CD4-positive, CD25-positive, alpha-beta regulatory T cell (primary cell): ENCODE data around the gene TTF1. TPM values are rescaled to one million over a fixed set of nuclear protein-coding genes. Genes with fewer than 3 reads are reported as not detected.

Experiments used
- ATAC-seq, 2 donors: fragments of 150-1000 bp; cut with Tn5 transposase; one replicate each; pipeline ENCODE4 v1.10.0; 2021; ENCODE audit warnings: low read depth in 2 of 2, moderate number of reproducible peaks in 2 of 2, moderate library complexity in 1 of 2
- DNase-seq, 3 donors: peaks; one replicate each; pipeline versions ENCODE4 v3.0.0 to v3.0.0-alpha.2; 2012 to 2022; ENCODE audit warnings: mixed read lengths in 1 of 3
- H3K27ac ChIP-seq: one replicate; pipeline ENCODE4 v1.7.0; 2013; ENCODE audit warnings: mild to moderate bottlenecking, low read length; ENCODE audit not compliant: insufficient read depth, poor library complexity, severe bottlenecking
- H3K27me3 ChIP-seq: one replicate; pipeline ENCODE4 v1.7.0; 2013; ENCODE audit warnings: low read length; ENCODE audit not compliant: control insufficient read depth, insufficient read depth
- H3K36me3 ChIP-seq: one replicate; pipeline ENCODE4 v1.7.0; 2013; ENCODE audit warnings: mild to moderate bottlenecking, low read length, moderate library complexity; ENCODE audit not compliant: control insufficient read depth, insufficient read depth
- H3K4me1 ChIP-seq: 2 replicates; pipeline ENCODE4 v1.7.0; 2013; ENCODE audit warnings: mild to moderate bottlenecking, low read length; ENCODE audit not compliant: insufficient read depth, control insufficient read depth, poor library complexity, severe bottlenecking
- H3K4me3 ChIP-seq: one replicate; pipeline ENCODE4 v1.7.0; 2013; ENCODE audit warnings: low read depth, mild to moderate bottlenecking, low read length, moderate library complexity
- H3K9me3 ChIP-seq, 2 experiments: 1 replicate in 1 of 2; 2 replicates in 1 of 2; pipeline ENCODE4 v1.7.0; 2013; ENCODE audit warnings: low read length in 2 of 2, mild to moderate bottlenecking in 1 of 2, moderate library complexity in 1 of 2; ENCODE audit not compliant: control insufficient read depth in 2 of 2
- H3K27ac Mint-ChIP-seq, 3 donors: one replicate each; pipeline ENCODE4 v1.8.0; 2020 to 2022; ENCODE audit warnings: mild to moderate bottlenecking in 3 of 3, mixed read lengths in 3 of 3, moderate library complexity in 2 of 3
- H3K27me3 Mint-ChIP-seq: one replicate; pipeline ENCODE4 v1.8.0; 2022; ENCODE audit warnings: mild to moderate bottlenecking, mixed read lengths
- H3K36me3 Mint-ChIP-seq: one replicate; pipeline ENCODE4 v1.8.0; 2020; ENCODE audit warnings: mixed read lengths
- H3K4me1 Mint-ChIP-seq, 4 donors: one replicate each; pipeline ENCODE4 v1.8.0; 2020 to 2022; ENCODE audit warnings: mixed read lengths in 4 of 4, mild to moderate bottlenecking in 1 of 4
- H3K4me3 Mint-ChIP-seq, 4 donors: one replicate each; pipeline ENCODE4 v1.8.0; 2020 to 2022; ENCODE audit warnings: mild to moderate bottlenecking in 4 of 4, mixed read lengths in 4 of 4, moderate library complexity in 3 of 4
- H3K9me3 Mint-ChIP-seq, 7 donors: one replicate each; pipeline ENCODE4 v1.8.0; 2020 to 2022; ENCODE audit warnings: mixed read lengths in 7 of 7, mild to moderate bottlenecking in 3 of 7, moderate library complexity in 2 of 7
- polyA plus RNA-seq, 4 donors: library from polyadenylated mRNA; unstranded; fragments of 300-500 nt; fragmentation: Illumina TruSeq; gene quantifications; one replicate each; pipeline ENCODE4 v1.2.3, GENCODE V29; 2021
- total RNA-seq: library from RNA; stranded (reverse); gene quantifications from one replicate; pipeline ENCODE4 v1.2.3, GENCODE V29; 2022

Gene TTF1
- total and polyA plus RNA-seq, 5 donors from 2014 or later: 5.1 to 16.9 (median 6.3) TPM

DNA sequence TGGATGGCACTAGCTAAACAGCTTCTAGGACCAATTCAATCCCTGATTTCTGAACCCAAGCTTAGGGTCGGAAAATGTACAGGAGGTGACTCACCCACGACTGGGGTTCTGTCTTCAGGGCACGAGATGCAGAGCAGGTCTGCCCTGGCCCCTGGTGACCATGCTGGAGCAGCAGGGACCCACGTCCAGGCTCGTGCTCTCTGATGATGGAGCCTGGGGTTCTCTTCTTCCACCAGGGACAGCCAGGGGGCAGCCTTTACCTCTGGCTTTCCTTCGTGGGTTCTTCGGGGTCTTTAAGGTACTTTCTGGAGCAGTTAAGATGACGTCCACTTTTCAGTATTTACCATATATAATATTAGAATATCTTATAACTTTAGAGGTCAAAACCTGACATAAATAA lies 5.4 kb upstream of the TTF1 start:
- Histone ChIP-seq H3K27ac (no peak overlapping the region), H3K9me3 (no peaks in the 10 kb centered on the region), H3K4me1 (peaks cover 32% of the 10 kb centered on the region), H3K36me3 (no peaks in the 10 kb centered on the region), H3K4me3 (no peak overlapping the region), H3K27me3 (peaks cover 38% of the 10 kb centered on the region)
- Mint-ChIP-seq H3K9me3 (no peaks in the 10 kb centered on the region), H3K27ac (no peak overlapping the region), H3K27me3 (peaks cover 71% of the 10 kb centered on the region), H3K36me3 (no peaks in the 10 kb centered on the region), H3K4me1 (peaks cover 5 to 32% (median 20%) of the 10 kb centered on the region in 4 donors), H3K4me3 (peak overlapping the region in 2 of 4 donors; percentile 28 to 87)
- ATAC-seq (no peak), DNase-seq (peak in 1 of 3 donors; percentile 22)

DNA sequence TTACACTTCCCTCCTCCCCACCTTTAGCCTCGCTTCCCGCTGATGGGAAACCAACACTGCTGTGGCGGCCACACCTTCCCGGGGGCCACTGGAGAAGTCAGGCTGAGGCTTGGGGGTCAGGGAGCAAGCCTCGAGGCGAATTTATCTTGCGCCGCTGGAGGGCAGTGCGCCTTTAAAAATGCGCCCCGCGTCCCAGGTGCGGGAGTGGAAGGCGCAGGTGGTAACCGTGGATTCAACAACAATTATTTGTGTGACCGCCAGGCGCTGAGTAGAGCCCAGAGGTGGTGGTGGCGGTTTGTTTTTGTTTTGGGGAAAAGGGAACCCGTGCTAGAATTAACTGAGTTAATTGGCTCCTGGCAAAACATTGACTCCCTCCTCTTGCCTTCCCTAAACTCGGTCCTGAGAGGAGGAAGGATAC lies 4.5 kb upstream of the TTF1 start:
- Mint-ChIP-seq H3K4me3 (peak overlapping the region; percentile 76 to 87 (median 80)), H3K36me3 (peaks cover 4% of the 10 kb centered on the region), H3K27ac (peak overlapping the region in 1 of 3 donors; percentile 47), H3K9me3 (no peaks in the 10 kb centered on the region), H3K4me1 (peaks cover 10 to 41% (median 25%) of the 10 kb centered on the region in 4 donors), H3K27me3 (peaks cover 73% of the 10 kb centered on the region)
- Histone ChIP-seq H3K27ac (no peak overlapping the region), H3K27me3 (peaks cover 38% of the 10 kb centered on the region), H3K4me3 (peak overlapping the region; percentile 69), H3K9me3 (no peaks in the 10 kb centered on the region), H3K36me3 (no peaks in the 10 kb centered on the region), H3K4me1 (peaks cover 37% of the 10 kb centered on the region)
- ATAC-seq: peak; percentile 38 to 44
- DNase-seq: peak; percentile 52 to 78 (median 69)

DNA sequence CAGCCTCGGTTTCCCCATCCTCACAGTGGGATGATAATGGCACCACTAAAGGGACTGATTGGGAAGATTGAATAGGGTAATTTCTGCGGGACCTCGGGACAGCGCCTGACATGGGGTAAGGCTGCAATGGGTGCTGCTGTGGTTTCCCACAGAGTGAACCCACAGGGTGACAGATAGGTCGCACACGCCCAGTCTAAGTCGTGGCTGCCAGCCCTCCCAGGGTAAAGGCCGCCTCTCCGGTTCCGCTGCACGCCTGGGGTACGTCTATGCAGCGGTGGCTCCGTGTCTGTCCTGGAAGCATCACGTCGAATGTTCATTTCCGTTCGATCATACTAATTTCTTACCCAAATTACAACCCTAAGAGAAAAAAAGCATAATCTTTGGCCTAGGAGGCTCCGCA lies 4.0 kb upstream of the TTF1 start:
- H3K27me3 ChIP-seq: peaks cover 38% of the 10 kb centered on the region
- H3K9me3 Mint-ChIP-seq: no peaks in the 10 kb centered on the region
- peaks cover 42% of the 10 kb centered on the region for H3K4me1 ChIP-seq
- H3K4me1 Mint-ChIP-seq: peaks cover 13 to 45% (median 30%) of the 10 kb centered on the region in 4 donors
- peak in 2 of 3 donors; percentile 24 to 46 for DNase-seq
- H3K36me3 Mint-ChIP-seq: peaks cover 4% of the 10 kb centered on the region
- no peaks in the 10 kb centered on the region for H3K9me3 ChIP-seq
- H3K27ac ChIP-seq: no peak overlapping the region
- peaks cover 69% of the 10 kb centered on the region for H3K27me3 Mint-ChIP-seq
- H3K4me3 ChIP-seq: peak overlapping the region; percentile 69
- H3K4me3 Mint-ChIP-seq: peak overlapping the region; percentile 76 to 87 (median 80)
- no peaks in the 10 kb centered on the region for H3K36me3 ChIP-seq
- ATAC-seq: peak in 1 of 2 donors; percentile 10
- H3K27ac Mint-ChIP-seq: peak overlapping the region in 2 of 3 donors; percentile 18 to 47

DNA sequence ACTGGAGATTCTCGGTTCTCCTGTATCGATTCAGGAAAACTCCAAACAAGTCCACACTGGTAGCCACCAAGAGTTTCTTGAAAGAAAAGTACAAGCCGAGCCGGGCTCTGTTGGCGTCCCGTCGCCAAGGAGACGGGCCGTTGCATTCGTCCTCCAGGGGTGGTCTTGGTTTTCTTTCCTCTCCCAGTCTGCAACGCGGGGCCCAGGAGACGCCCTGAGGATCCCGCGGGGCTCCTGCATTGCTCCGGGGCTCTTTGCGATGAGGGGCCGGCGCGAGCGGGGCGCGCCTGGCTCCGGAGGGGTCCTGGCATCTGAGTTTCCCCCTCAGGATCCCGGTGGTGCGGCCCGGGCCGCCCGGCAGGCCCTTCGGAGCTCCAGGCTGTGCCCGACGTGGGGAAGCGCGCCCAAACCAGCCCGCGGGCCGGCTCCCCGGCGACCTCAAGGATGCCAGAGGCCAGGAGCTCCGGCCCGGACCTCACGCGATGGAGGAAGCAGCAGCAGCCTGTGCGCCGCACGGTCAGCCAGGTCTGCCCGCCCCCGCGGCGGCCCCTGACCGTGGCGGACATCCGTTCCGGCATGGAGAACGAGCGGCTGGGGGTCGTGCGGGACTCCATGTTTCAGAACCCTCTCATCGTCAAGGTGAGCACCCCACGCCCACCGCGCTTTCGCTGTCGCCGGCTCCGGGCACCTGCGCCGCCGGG lies 3.3 kb upstream of the TTF1 start, which contains the start of gene CFAP77:
TSS of gene CFAP77 (plus strand) at position 384 of the 701 bp plus-strand sequence. CDS start at position 445, 61 bp downstream.
- Histone ChIP-seq H3K36me3 (no peaks in the 10 kb centered on the region), H3K27me3 (peaks cover 36% of the 10 kb centered on the region), H3K4me3 (peak within 1 kb of the TSS; percentile 69), H3K9me3 (no peaks in the 10 kb centered on the region), H3K4me1 (peaks cover 48% of the 10 kb centered on the region), H3K27ac (no peak within 1 kb of the TSS)
- ATAC-seq: no peak
- peaks cover 4% of the 10 kb centered on the region for H3K36me3 Mint-ChIP-seq
- H3K4me1 Mint-ChIP-seq: peaks cover 18 to 52% (median 35%) of the 10 kb centered on the region in 4 donors
- H3K4me3 Mint-ChIP-seq: peak within 1 kb of the TSS; percentile 76 to 87 (median 80)
- H3K9me3 Mint-ChIP-seq: no peaks in the 10 kb centered on the region
- peaks cover 62% of the 10 kb centered on the region for H3K27me3 Mint-ChIP-seq
- peak; percentile 16 to 54 (median 45) for DNase-seq
- peak within 1 kb of the TSS in 2 of 3 donors; percentile 18 to 47 for H3K27ac Mint-ChIP-seq

DNA sequence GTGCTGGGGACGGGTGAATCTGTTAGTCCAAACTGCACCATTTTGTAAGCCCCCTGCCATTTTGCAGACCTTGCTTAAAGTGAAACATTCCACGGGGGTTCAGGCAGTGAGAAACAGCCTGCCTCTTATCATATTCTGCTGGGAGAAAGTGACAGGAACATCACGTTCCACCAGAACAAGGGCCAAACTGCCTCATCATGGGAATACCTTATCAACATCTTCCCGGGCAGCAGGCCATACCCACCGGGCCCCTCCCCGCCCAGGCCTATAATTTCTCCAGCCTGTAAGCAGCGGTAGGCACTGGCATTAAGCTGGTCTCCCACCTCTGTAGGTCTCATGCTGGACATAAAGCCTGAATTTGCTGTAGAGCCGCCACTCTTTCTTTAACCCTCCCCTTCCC lies 1.9 kb upstream of the TTF1 start:
- H3K27me3 Mint-ChIP-seq: peaks cover 47% of the 10 kb centered on the region
- H3K9me3 Mint-ChIP-seq: no peaks in the 10 kb centered on the region

DNA sequence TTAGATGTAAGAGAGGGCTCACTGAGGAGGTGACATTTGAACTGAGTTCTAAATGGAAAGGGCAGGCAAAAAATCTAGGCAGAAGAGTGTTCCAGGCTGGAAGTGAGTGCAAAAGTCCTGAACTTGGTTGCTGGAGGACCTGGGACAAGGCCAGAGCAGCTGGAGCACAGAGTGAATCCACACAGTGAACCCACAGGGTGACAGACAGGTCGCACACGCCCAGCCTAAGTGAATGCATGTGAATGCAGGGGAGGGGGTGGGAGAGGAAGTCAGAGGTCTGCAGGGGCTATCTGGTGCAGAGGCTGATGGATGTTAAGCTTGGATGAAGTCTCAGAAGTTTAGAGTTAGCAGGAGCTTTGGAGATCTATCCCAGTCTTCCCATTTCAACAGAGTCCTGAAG lies 556 bp upstream of the TTF1 start:
- Mint-ChIP-seq H3K9me3 (no peaks in the 10 kb centered on the region), H3K36me3 (peaks cover 16% of the 10 kb centered on the region), H3K4me1 (peaks cover 28 to 71% (median 51%) of the 10 kb centered on the region in 4 donors), H3K27me3 (peaks cover 34% of the 10 kb centered on the region), H3K27ac (peak overlapping the region in 2 of 3 donors; percentile 88 to 96), H3K4me3 (peak overlapping the region; percentile 93 to 96 (median 94))
- DNase-seq: no peak
- no peak for ATAC-seq
- Histone ChIP-seq H3K4me1 (peaks cover 63% of the 10 kb centered on the region), H3K36me3 (peaks cover 8% of the 10 kb centered on the region), H3K4me3 (peak overlapping the region; percentile 84), H3K27me3 (peaks cover 16% of the 10 kb centered on the region), H3K27ac (peak overlapping the region; percentile 74), H3K9me3 (no peaks in the 10 kb centered on the region)

More for the DNA sequence above, 1.9 kb upstream of the TTF1 start:
- Mint-ChIP-seq H3K27ac (peak overlapping the region in 1 of 3 donors; percentile 38), H3K4me3 (peak overlapping the region in 2 of 4 donors; percentile 69 to 93), H3K36me3 (peaks cover 13% of the 10 kb centered on the region), H3K4me1 (peaks cover 28 to 66% (median 46%) of the 10 kb centered on the region in 4 donors)
- Histone ChIP-seq H3K4me3 (no peak overlapping the region), H3K4me1 (peaks cover 62% of the 10 kb centered on the region), H3K36me3 (no peaks in the 10 kb centered on the region), H3K27ac (no peak overlapping the region), H3K9me3 (no peaks in the 10 kb centered on the region), H3K27me3 (peaks cover 25% of the 10 kb centered on the region)
- ATAC-seq (no peak), DNase-seq (no peak)

DNA sequence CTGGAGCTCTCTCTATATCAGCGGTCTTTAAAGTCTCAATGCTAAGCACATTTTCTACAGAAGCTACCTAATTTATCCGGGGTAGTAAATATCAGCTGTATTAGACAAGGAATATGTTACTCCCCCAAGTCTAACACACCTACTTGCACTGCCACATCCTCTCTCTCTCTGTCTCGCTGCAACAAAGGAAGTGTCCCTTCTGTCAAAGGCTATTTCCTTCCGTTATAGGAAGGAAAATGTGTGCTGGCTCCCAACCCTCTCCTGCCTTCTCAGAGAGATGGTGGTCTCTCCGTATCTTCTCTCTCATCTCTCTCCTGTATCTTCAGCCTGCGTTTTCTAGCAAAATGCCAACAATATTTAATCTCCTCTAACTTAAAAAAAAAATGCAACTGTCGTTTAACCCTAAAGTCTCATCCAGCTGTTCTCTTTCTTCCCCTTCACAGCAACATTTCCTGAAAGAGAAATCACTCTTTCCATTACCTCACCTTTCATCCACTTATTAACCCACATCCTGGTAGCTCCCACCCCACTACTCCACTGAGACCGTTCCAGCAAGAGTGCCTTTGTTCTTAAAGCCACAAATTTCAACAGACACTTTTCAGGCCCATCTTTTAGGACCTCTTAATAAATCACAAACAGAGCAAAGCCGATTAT lies 2.3 kb downstream of the TTF1 start:
- Histone ChIP-seq H3K4me3 (peak overlapping the region; percentile 56), H3K9me3 (no peaks in the 10 kb centered on the region), H3K27me3 (peaks cover 3% of the 10 kb centered on the region), H3K4me1 (peaks cover 35% of the 10 kb centered on the region), H3K36me3 (peaks cover 31% of the 10 kb centered on the region), H3K27ac (peak overlapping the region; percentile 65)
- Mint-ChIP-seq H3K27me3 (peaks cover 12% of the 10 kb centered on the region), H3K27ac (peak overlapping the region; percentile 30 to 86 (median 80)), H3K4me1 (peaks cover 22 to 55% (median 37%) of the 10 kb centered on the region in 4 donors), H3K36me3 (peaks cover 26% of the 10 kb centered on the region), H3K4me3 (peak overlapping the region; percentile 71 to 96 (median 84)), H3K9me3 (no peaks in the 10 kb centered on the region)
- ATAC-seq: peak in 1 of 2 donors; percentile 37
- peak in 2 of 3 donors; percentile 21 to 69 for DNase-seq
